ENCODE results near the gene DCP1B. TPM values are rescaled to one million over a fixed set of nuclear protein-coding genes. Genes with fewer than 3 reads are reported as not detected.

The DCP1B gene
- total RNA-seq, 2 experiments from 2014 or later: 12.8 to 13.3 TPM

- no peaks in the 10 kb centered on the region for H3K36me3 Mint-ChIP-seq (ENCODE audit: low read depth)
- POLR2A ChIA-PET: no interaction called here
- no peaks in the 10 kb centered on the region for H3K27me3 Mint-ChIP-seq (ENCODE audit: low read depth)
- DNase-seq (no peak), ATAC-seq (no peak)
- H3K27ac Mint-ChIP-seq: no peak overlapping the region
- H3K4me3 Mint-ChIP-seq: no peak overlapping the region
- H3K4me1 Mint-ChIP-seq (ENCODE audit: low read depth): peaks cover 11% of the 10 kb centered on the region
- CTCF ChIA-PET: interaction anchor here (0.7 to 1.2 kb wide), 3 partner anchors 9 to 135 kb away, joined by 3 read pairs; no protein-coding TSS in a partner anchor
- no peaks in the 10 kb centered on the region for H3K9me3 Mint-ChIP-seq (ENCODE audit: insufficient read depth)
These were observed 73.3 kb downstream of the DCP1B start for GRCh38 chr12:1930803-1931597.

- Mint-ChIP-seq H3K9me3 (ENCODE audit: insufficient read depth) (no peaks in the 10 kb centered on the region), H3K36me3 (ENCODE audit: low read depth) (no peaks in the 10 kb centered on the region), H3K27me3 (ENCODE audit: low read depth) (no peaks in the 10 kb centered on the region), H3K4me3 (no peak overlapping the region), H3K27ac (peak overlapping the region; percentile 59), H3K4me1 (ENCODE audit: low read depth) (peaks cover 15% of the 10 kb centered on the region)
- POLR2A ChIA-PET: no interaction called here
- DNase-seq (no peak), ATAC-seq (no peak)
- CTCF ChIA-PET: interaction anchor here (0.9 to 1.2 kb wide), 2 partner anchors 10 to 135 kb away, joined by 3 read pairs; no protein-coding TSS in a partner anchor
These were observed 74.1 kb downstream of the DCP1B start for GRCh38 chr12:1929985-1930802.

GRCh38 chr12:1929241-1929984, 74.8 kb downstream of the DCP1B start:
- Mint-ChIP-seq H3K4me1 (ENCODE audit: low read depth) (peaks cover 23% of the 10 kb centered on the region), H3K36me3 (ENCODE audit: low read depth) (no peaks in the 10 kb centered on the region), H3K9me3 (ENCODE audit: insufficient read depth) (no peaks in the 10 kb centered on the region), H3K4me3 (no peak overlapping the region), H3K27ac (peak overlapping the region; percentile 43), H3K27me3 (ENCODE audit: low read depth) (no peaks in the 10 kb centered on the region)
- no peak for ATAC-seq
- POLR2A ChIA-PET: no interaction called here
- no peak for DNase-seq
- CTCF ChIA-PET: interaction anchor here (1.2 to 2.5 kb wide), 2 partner anchors 10 to 134 kb away, joined by 3 to 10 read pairs; no protein-coding TSS in a partner anchor

- peaks cover 29% of the 10 kb centered on the region for H3K4me1 Mint-ChIP-seq (ENCODE audit: low read depth)
- H3K9me3 Mint-ChIP-seq (ENCODE audit: insufficient read depth): no peaks in the 10 kb centered on the region
- ChIA-PET CTCF (interaction anchor here (2.5 kb wide), 1 partner anchor 11 kb away, joined by 10 read pairs; no protein-coding TSS in a partner anchor), POLR2A (no interaction called here)
- no peaks in the 10 kb centered on the region for H3K27me3 Mint-ChIP-seq (ENCODE audit: low read depth)
- H3K27ac Mint-ChIP-seq: no peak overlapping the region
- no peak overlapping the region for H3K4me3 Mint-ChIP-seq
- H3K36me3 Mint-ChIP-seq (ENCODE audit: low read depth): no peaks in the 10 kb centered on the region
- DNase-seq: no peak
- ATAC-seq: no peak
These were observed 75.7 kb downstream of the DCP1B start for GRCh38 chr12:1928439-1929121.

- CTCF ChIA-PET: interaction anchor here (2.5 kb wide), 1 partner anchor 12 kb away, joined by 10 read pairs; no protein-coding TSS in a partner anchor
- Mint-ChIP-seq H3K36me3 (ENCODE audit: low read depth) (no peaks in the 10 kb centered on the region), H3K27me3 (ENCODE audit: low read depth) (peaks cover under 1% of the 10 kb centered on the region), H3K4me1 (ENCODE audit: low read depth) (peaks cover 29% of the 10 kb centered on the region), H3K4me3 (no peak overlapping the region), H3K9me3 (ENCODE audit: insufficient read depth) (no peaks in the 10 kb centered on the region), H3K27ac (no peak overlapping the region)
- POLR2A ChIA-PET: no interaction called here
- DNase-seq (no peak), ATAC-seq (no peak)
These were observed 76.4 kb downstream of the DCP1B start for GRCh38 chr12:1927751-1928351.

GRCh38 chr12:1927051-1927680, 77.1 kb downstream of the DCP1B start:
- Mint-ChIP-seq H3K4me1 (ENCODE audit: low read depth) (peaks cover 29% of the 10 kb centered on the region), H3K4me3 (no peak overlapping the region), H3K36me3 (ENCODE audit: low read depth) (no peaks in the 10 kb centered on the region), H3K9me3 (ENCODE audit: insufficient read depth) (no peaks in the 10 kb centered on the region), H3K27me3 (ENCODE audit: low read depth) (peaks cover 2% of the 10 kb centered on the region), H3K27ac (no peak overlapping the region)
- ATAC-seq (no peak), DNase-seq (no peak)
- ChIA-PET POLR2A (no interaction called here), CTCF (interaction anchor here (2.5 kb wide), 1 partner anchor 12 kb away, joined by 10 read pairs; no protein-coding TSS in a partner anchor)

GRCh38 chr12:1926251-1926657, 78.0 kb downstream of the DCP1B start:
- peaks cover 2% of the 10 kb centered on the region for H3K27me3 Mint-ChIP-seq (ENCODE audit: low read depth)
- ATAC-seq (no peak), DNase-seq (peak; percentile 14)
- H3K4me3 Mint-ChIP-seq: no peak overlapping the region
- ChIA-PET POLR2A (no interaction called here), CTCF (interaction anchor here (1.4 kb wide), 1 partner anchor 14 kb away, joined by 8 read pairs; no protein-coding TSS in a partner anchor)
- no peaks in the 10 kb centered on the region for H3K9me3 Mint-ChIP-seq (ENCODE audit: insufficient read depth)
- no peak overlapping the region for H3K27ac Mint-ChIP-seq
- peaks cover 29% of the 10 kb centered on the region for H3K4me1 Mint-ChIP-seq (ENCODE audit: low read depth)
- H3K36me3 Mint-ChIP-seq (ENCODE audit: low read depth): no peaks in the 10 kb centered on the region

GRCh38 chr12:1925684-1926006, 78.6 kb downstream of the DCP1B start:
- DNase-seq (no peak), ATAC-seq (no peak)
- CTCF ChIA-PET: interaction anchor here (1.4 kb wide), 1 partner anchor 14 kb away, joined by 8 read pairs; no protein-coding TSS in a partner anchor
- H3K4me3 Mint-ChIP-seq: no peak overlapping the region
- H3K4me1 Mint-ChIP-seq (ENCODE audit: low read depth): peaks cover 35% of the 10 kb centered on the region
- no peaks in the 10 kb centered on the region for H3K9me3 Mint-ChIP-seq (ENCODE audit: insufficient read depth)
- POLR2A ChIA-PET: no interaction called here
- no peaks in the 10 kb centered on the region for H3K36me3 Mint-ChIP-seq (ENCODE audit: low read depth)
- peaks cover 6% of the 10 kb centered on the region for H3K27me3 Mint-ChIP-seq (ENCODE audit: low read depth)
- no peak overlapping the region for H3K27ac Mint-ChIP-seq

- no peaks in the 10 kb centered on the region for H3K9me3 Mint-ChIP-seq (ENCODE audit: insufficient read depth)
- no peaks in the 10 kb centered on the region for H3K36me3 Mint-ChIP-seq (ENCODE audit: low read depth)
- H3K4me1 Mint-ChIP-seq (ENCODE audit: low read depth): peaks cover 33% of the 10 kb centered on the region
- peak overlapping the region; percentile 74 for H3K27ac Mint-ChIP-seq
- CTCF ChIA-PET: interaction anchor here (1.4 kb wide), 1 partner anchor 15 kb away, joined by 8 read pairs; no protein-coding TSS in a partner anchor
- DNase-seq (peak; percentile 21), ATAC-seq (peak; percentile 36)
- no peak overlapping the region for H3K4me3 Mint-ChIP-seq
- H3K27me3 Mint-ChIP-seq (ENCODE audit: low read depth): peaks cover 10% of the 10 kb centered on the region
- POLR2A ChIA-PET: interaction anchor here (0.7 to 1.4 kb wide), 2 partner anchors 10 to 113 kb away, joined by 3 read pairs; no protein-coding TSS in a partner anchor
These were observed 79.1 kb downstream of the DCP1B start for GRCh38 chr12:1924996-1925683.

GRCh38 chr12:1922985-1923384, 81.3 kb downstream of the DCP1B start:
- Mint-ChIP-seq H3K27ac (no peak overlapping the region), H3K9me3 (ENCODE audit: insufficient read depth) (no peaks in the 10 kb centered on the region), H3K4me1 (ENCODE audit: low read depth) (peaks cover 25% of the 10 kb centered on the region), H3K4me3 (no peak overlapping the region), H3K36me3 (ENCODE audit: low read depth) (no peaks in the 10 kb centered on the region), H3K27me3 (ENCODE audit: low read depth) (peaks cover 13% of the 10 kb centered on the region)
- POLR2A ChIA-PET: no interaction called here
- no peak for ATAC-seq
- CTCF ChIA-PET: no interaction called here
- DNase-seq: peak; percentile 15

Measured in activated CD8-positive, alpha-beta T cell treated with anti-CD3 and anti-CD28 coated beads, Interleukin-2, amount 10 ng/mL, durations not matched to agents 7 days and 5 days (primary cell).